Ectodermal cell (in vitro differentiated cells): ENCODE measurements around the gene C14orf132.

ENCODE experiments used
- H3K27ac ChIP-seq: 2 replicates; pipeline ENCODE4 v1.7.0; 2013; ENCODE audit warnings: mild to moderate bottlenecking, low read depth, low read length; ENCODE audit not compliant: insufficient read depth, poor library complexity, severe bottlenecking
- H3K27me3 ChIP-seq: 2 replicates; pipeline ENCODE4 v1.7.0; 2013; ENCODE audit warnings: mild to moderate bottlenecking, low read length; ENCODE audit not compliant: insufficient read depth, control insufficient read depth, poor library complexity, severe bottlenecking
- H3K36me3 ChIP-seq: one replicate; pipeline ENCODE4 v1.7.0; 2013; ENCODE audit warnings: low read length; ENCODE audit not compliant: control insufficient read depth, insufficient read depth
- H3K4me1 ChIP-seq: one replicate; pipeline ENCODE4 v1.7.0; 2013; ENCODE audit warnings: low read length; ENCODE audit not compliant: control insufficient read depth, insufficient read depth
- H3K4me3 ChIP-seq: 2 replicates; pipeline ENCODE4 v1.7.0; 2013; ENCODE audit warnings: low read depth, low read length, control low read depth; ENCODE audit not compliant: insufficient read depth
- H3K9me3 ChIP-seq: 2 replicates; pipeline ENCODE4 v1.7.0; 2013; ENCODE audit warnings: mild to moderate bottlenecking, low read length, moderate library complexity; ENCODE audit not compliant: control insufficient read depth
- WGBS, 2 experiments: methylation state at CpG; one replicate each; pipeline ENCODE4 v1.1.7; 2013; ENCODE audit warnings: missing lambda C conversion rate in 2 of 2; 5-methylcytosine and 5-hydroxymethylcytosine counted together

Gene C14orf132

GRCh38 chr14:96117960-96118359 is 78.8 kb downstream of the C14orf132 start:
- 90 to 93% methylated on average over 6 of the region's 6 CpGs for WGBS, 2 experiments
- Histone ChIP-seq H3K9me3 (no peaks in the 10 kb centered on the region), H3K4me3 (no peak overlapping the region), H3K27ac (no peak overlapping the region), H3K4me1 (no peaks in the 10 kb centered on the region), H3K27me3 (no peaks in the 10 kb centered on the region), H3K36me3 (no peaks in the 10 kb centered on the region)

DNA sequence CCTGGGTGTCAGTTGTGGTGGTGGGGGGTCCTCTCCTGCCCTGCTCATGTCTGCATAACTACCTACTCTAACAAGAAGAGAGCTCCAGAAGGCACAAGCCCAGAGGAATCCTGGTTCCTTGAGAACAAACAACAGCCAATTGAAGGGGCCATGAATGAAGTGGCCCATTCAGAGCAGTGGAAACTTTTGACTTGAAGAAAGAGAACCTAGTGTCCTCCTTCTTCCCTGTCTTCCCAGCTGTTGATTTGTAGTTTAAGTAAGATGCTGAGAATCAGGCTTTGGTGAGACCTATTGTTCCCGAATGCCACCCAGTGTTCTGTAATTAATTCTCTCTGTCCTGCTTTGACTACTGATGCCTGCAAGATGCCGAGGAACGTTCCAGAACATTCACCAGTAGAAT is 79.2 kb downstream of the C14orf132 start:
- Histone ChIP-seq H3K9me3 (no peaks in the 10 kb centered on the region), H3K27ac (no peak overlapping the region), H3K27me3 (no peaks in the 10 kb centered on the region), H3K4me3 (no peak overlapping the region), H3K36me3 (no peaks in the 10 kb centered on the region), H3K4me1 (no peaks in the 10 kb centered on the region)
- WGBS, 2 experiments = 75 to 76% methylated on average over 3 of the region's 3 CpGs

DNA sequence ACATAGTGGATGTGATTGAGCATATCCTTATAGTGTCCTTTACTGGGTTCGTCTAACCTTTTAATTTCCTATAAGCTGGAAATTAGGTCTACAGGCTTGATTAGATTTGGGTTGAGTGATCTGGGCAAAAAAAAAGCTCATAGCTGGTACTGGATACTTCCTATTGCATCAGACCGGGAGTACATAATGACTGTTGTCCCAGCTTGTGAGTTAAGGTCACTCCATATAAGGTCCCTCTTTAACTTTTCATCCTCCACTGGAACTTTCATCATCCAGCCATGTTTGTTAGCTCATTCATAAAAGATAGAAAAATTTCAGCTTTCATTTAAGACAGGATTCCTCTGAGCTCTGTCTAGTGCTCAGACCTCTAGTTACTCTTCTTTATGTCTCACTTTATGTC is 80.8 kb downstream of the C14orf132 start:
- no peaks in the 10 kb centered on the region for H3K27me3 ChIP-seq
- H3K4me1 ChIP-seq = no peaks in the 10 kb centered on the region
- no peaks in the 10 kb centered on the region for H3K9me3 ChIP-seq
- H3K27ac ChIP-seq = no peak overlapping the region
- no peaks in the 10 kb centered on the region for H3K36me3 ChIP-seq
- 81 to 88% methylated on average over 2 of the region's 2 CpGs for WGBS, 2 experiments
- no peak overlapping the region for H3K4me3 ChIP-seq

DNA sequence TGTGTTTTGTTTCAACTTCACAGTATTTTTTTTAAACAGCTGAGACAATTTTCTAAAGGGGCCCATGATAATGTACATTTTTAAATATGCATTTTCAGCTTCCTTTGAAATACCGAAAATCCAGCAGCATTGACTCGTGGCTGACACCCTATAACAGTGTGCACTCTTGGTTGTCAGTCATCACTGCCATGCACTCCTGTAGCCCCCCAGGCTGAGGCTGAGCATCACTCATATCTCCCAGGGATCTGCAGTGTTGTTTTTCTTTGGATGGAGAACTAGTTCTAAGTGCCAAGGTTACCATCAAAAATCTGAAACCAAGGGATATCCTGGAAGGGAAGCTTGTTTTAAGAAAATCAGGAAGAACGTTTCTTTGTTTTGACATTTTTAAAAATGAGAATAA is 81.2 kb downstream of the C14orf132 start:
- H3K36me3 ChIP-seq = no peaks in the 10 kb centered on the region
- no peaks in the 10 kb centered on the region for H3K27me3 ChIP-seq
- H3K4me3 ChIP-seq = no peak overlapping the region
- H3K4me1 ChIP-seq = no peaks in the 10 kb centered on the region
- no peak overlapping the region for H3K27ac ChIP-seq
- WGBS, 2 experiments = 90 to 94% methylated on average over 3 of the region's 3 CpGs
- H3K9me3 ChIP-seq = no peaks in the 10 kb centered on the region

- Histone ChIP-seq H3K4me1 (no peaks in the 10 kb centered on the region), H3K9me3 (no peaks in the 10 kb centered on the region), H3K36me3 (no peaks in the 10 kb centered on the region), H3K27me3 (no peaks in the 10 kb centered on the region), H3K4me3 (no peak overlapping the region), H3K27ac (no peak overlapping the region)
- 96% methylated on average over 4 of the region's 4 CpGs for WGBS, 2 experiments
These were observed 81.8 kb downstream of the C14orf132 start for GRCh38 chr14:96120941-96121340.

DNA sequence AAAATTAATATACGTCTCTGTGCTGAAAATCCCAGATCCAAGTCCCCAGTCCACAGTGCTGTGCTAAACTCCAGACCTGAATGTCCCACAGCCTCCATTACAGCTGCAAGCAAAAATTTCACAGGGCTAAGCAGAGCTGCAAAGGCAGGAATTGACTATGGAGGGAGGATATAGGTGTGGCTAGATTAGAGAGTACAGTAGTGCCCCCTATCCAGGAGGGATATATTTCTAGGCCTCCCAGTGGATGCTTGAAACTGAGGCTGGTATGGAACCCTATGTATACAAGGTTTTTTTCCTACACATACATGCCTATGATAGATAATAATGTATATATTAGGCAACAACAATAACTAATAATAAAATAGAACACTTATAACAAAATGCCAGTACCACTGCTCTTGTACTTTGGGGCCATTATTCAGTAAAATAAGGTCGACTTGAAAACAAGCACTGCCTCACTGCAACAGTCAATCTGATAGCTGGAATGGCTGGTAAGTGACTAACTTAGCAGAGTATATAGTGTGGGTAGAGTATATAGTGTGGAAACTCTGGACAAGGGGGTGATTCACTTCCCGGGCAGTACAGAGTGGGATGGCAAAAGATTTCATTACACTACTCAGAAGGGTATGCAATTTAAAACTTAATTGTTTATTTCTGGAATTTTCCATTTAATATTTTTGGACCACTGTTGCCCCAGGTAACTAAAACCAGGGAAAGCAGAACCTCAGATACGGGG is 82.7 kb downstream of the C14orf132 start:
- WGBS, 2 experiments = 95 to 97% methylated on average over 4 of the region's 4 CpGs
- Histone ChIP-seq H3K4me1 (no peaks in the 10 kb centered on the region), H3K27ac (no peak overlapping the region), H3K36me3 (no peaks in the 10 kb centered on the region), H3K4me3 (no peak overlapping the region), H3K27me3 (no peaks in the 10 kb centered on the region), H3K9me3 (no peaks in the 10 kb centered on the region)

DNA sequence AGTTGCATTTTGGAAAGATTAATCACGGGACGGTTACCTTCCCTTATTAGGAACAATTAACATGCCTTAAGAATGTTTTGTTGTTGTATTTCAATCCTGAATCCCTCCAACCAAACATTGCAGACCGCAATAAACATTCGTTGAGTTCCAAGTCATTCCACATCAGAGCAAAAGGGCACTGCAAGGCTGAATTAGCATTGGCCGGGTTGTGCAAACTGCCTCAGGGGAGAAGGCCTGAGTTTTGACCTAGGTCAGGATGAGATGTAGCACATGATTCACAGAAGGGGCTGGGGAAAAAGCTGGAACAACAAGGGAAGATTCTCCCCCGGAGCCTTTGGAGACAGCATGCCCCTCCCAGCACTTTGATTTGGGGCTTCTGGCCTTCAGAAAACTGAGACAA is 83.3 kb downstream of the C14orf132 start:
- Histone ChIP-seq H3K36me3 (no peaks in the 10 kb centered on the region), H3K4me3 (no peak overlapping the region), H3K4me1 (no peaks in the 10 kb centered on the region), H3K27ac (no peak overlapping the region), H3K27me3 (no peaks in the 10 kb centered on the region), H3K9me3 (no peaks in the 10 kb centered on the region)
- 80 to 82% methylated on average over 6 of the region's 6 CpGs for WGBS, 2 experiments

GRCh38 chr14:96125536-96125935 is 86.4 kb downstream of the C14orf132 start:
- no peak overlapping the region for H3K4me3 ChIP-seq
- 88 to 93% methylated on average over 3 of the region's 3 CpGs for WGBS, 2 experiments
- H3K27ac ChIP-seq = no peak overlapping the region
- no peaks in the 10 kb centered on the region for H3K9me3 ChIP-seq
- no peaks in the 10 kb centered on the region for H3K4me1 ChIP-seq
- no peaks in the 10 kb centered on the region for H3K36me3 ChIP-seq
- no peaks in the 10 kb centered on the region for H3K27me3 ChIP-seq

DNA sequence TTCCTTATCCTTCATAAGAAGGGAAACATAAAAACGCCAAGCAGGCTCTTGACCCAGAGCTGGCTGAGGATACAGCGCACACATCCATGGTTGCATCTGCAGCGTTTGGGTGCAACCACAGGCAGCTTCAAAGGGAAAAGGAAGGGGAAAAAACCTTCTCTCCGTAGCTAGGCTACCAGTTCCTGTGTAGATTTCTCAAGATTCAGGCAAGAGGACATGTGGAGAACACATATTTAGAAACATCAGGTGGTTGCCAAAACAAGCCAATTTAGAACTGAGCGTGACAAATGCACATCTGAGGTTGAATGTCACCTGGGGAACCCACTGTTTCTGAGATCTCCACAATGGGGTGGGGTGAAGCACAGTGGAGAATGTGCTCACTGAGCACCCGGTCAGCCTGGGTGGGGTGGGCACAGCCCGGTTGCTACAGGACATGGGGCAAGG is 87.2 kb downstream of the C14orf132 start:
- no peaks in the 10 kb centered on the region for H3K27me3 ChIP-seq
- H3K4me1 ChIP-seq = no peaks in the 10 kb centered on the region
- no peak overlapping the region for H3K4me3 ChIP-seq
- H3K9me3 ChIP-seq = no peaks in the 10 kb centered on the region
- H3K36me3 ChIP-seq = no peaks in the 10 kb centered on the region
- 90 to 95% methylated on average over 5 to 7 of the region's 7 CpGs for WGBS, 2 experiments
- no peak overlapping the region for H3K27ac ChIP-seq

DNA sequence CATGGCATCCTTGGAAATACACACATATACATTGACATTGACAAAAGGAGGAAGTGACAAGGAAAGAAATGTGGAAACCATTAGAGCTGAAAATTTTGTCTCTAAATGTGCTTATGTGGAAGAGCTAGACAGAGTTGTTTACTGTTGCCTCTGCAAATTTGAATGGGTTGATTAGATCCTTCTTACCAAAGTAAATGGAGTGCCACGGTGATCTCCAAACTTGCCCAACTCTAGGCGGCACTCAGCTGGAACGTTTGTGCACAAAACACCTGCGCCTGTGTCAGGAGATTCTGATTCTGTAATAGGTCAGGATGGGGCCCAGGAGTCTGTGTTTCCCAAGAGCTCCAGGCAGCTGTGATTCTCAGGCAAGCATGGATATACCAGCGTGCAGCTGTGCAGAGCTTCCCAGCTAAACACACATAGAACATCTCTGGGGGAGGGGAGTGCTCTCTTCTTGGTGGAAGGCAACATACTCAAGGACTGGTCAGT is 87.7 kb downstream of the C14orf132 start:
- 90 to 93% methylated on average over 5 of the region's 5 CpGs for WGBS, 2 experiments

More for the DNA sequence above, 87.7 kb downstream of the C14orf132 start:
- Histone ChIP-seq H3K36me3 (no peaks in the 10 kb centered on the region), H3K4me1 (no peaks in the 10 kb centered on the region), H3K4me3 (no peak overlapping the region), H3K27ac (no peak overlapping the region), H3K27me3 (no peaks in the 10 kb centered on the region), H3K9me3 (no peaks in the 10 kb centered on the region)
